Panc1 (cell line): ENCODE results near the gene PSG1. TPM values are rescaled to one million over a fixed set of nuclear protein-coding genes. Genes with fewer than 3 reads are reported as not detected.

Source experiments
- ATAC-seq: fragments of 200-7000 bp; cut with Tn5 transposase; 2 replicates; pipeline ENCODE4 v1.9.1; 2020; ENCODE audit warnings: mild to moderate bottlenecking, moderate library complexity
- BruUV-seq: library from RNA; stranded (reverse); fragments of 400-500 nt; replicated peaks from 2 replicates; lab custom pipeline; 2021; lab: Mats Ljungman, UMichigan
- CTCF ChIA-PET: fragments of 300-600 bp; sonication (Branson Sonifier 250); formaldehyde crosslinking; loops from one replicate; lab custom pipeline; 2022; ENCODE audit warnings: antibody characterized with exemption; lab: Charles Lee
- POLR2A ChIA-PET: fragments of 300-600 bp; sonication (Branson Sonifier 250); formaldehyde crosslinking; loops from one replicate; lab custom pipeline; 2022; ENCODE audit warnings: antibody characterized with exemption; lab: Charles Lee
- DNase-seq: peaks from one replicate; pipeline ENCODE4 v3.0.0-alpha.2; 2010; ENCODE audit warnings: low read depth, low spot score
- H3K27ac ChIP-seq: 2 replicates; pipeline ENCODE4 v1.5.1; 2011; ENCODE audit warnings: mild to moderate bottlenecking, low read length, inconsistent platforms
- H3K27me3 ChIP-seq: fragments of 200-500 bp; sonication (Bioruptor generic); 2 replicates; pipeline ENCODE4 v1.6.0; 2014; ENCODE audit warnings: low read length, inconsistent platforms; ENCODE audit not compliant: control insufficient read depth, insufficient read depth
- H3K36me3 ChIP-seq: fragments of 200-500 bp; sonication (Bioruptor generic); 2 replicates; pipeline ENCODE4 v1.5.1; 2014; ENCODE audit warnings: inconsistent platforms, mild to moderate bottlenecking, low read length, moderate library complexity; ENCODE audit not compliant: control insufficient read depth, insufficient read depth
- H3K4me1 ChIP-seq: 2 replicates; pipeline ENCODE4 v1.5.1; 2011; ENCODE audit warnings: inconsistent platforms, mild to moderate bottlenecking, low read length, moderate library complexity; ENCODE audit not compliant: control insufficient read depth, insufficient read depth
- H3K4me3 ChIP-seq, 2 experiments: 2 replicates each; pipeline ENCODE4 v1.5.1; 2011 to 2012; ENCODE audit warnings: low read depth in 2 of 2, low read length in 2 of 2, mild to moderate bottlenecking in 2 of 2, inconsistent platforms in 1 of 2, moderate library complexity in 1 of 2
- H3K9me3 ChIP-seq: fragments of 200-500 bp; sonication (Bioruptor generic); 2 replicates; pipeline ENCODE4 v1.5.1; 2014; ENCODE audit warnings: low read depth, mild to moderate bottlenecking, inconsistent platforms, low read length, moderate library complexity; ENCODE audit not compliant: control insufficient read depth, insufficient read depth
- POLR2AphosphoS5 ChIP-seq: IDR thresholded peaks from 2 replicates; pipeline ENCODE4 v1.6.1; 2012; ENCODE audit warnings: mild to moderate bottlenecking, low read depth, low read length, moderate library complexity
- SIN3A ChIP-seq: IDR thresholded peaks from 2 replicates; pipeline ENCODE4 v1.6.1; 2012; ENCODE audit warnings: low read depth, mild to moderate bottlenecking, low read length, moderate library complexity, borderline replicate concordance; ENCODE audit not compliant: insufficient read depth
- TCF7L2 ChIP-seq: IDR thresholded peaks from 2 replicates; pipeline ENCODE4 v1.6.1; 2011; ENCODE audit warnings: mild to moderate bottlenecking, low read depth, low read length, inconsistent platforms
- in situ Hi-C: cut with HindIII; loops from 2 replicates; pipeline ENCODE4 v1.10.0; 2016; ENCODE audit warnings: low sequenced_read_pairs, low pct_unique_long_range_greater_than_20kb
- intact Hi-C: fragments of 100-400 bp; cut with micrococcal nuclease; formaldehyde crosslinking; loops from one replicate; pipeline ENCODE4 v1.10.0; 2022; ENCODE audit not compliant: unreplicated experiment
- total RNA-seq: library from RNA; stranded (reverse); gene quantifications from one replicate; pipeline ENCODE4 v1.2.1, GENCODE V29; 2021; ENCODE audit not compliant: unreplicated experiment
- TF ChIP-seq, protein P1 (sequence below): fragments of 450-650 bp; IDR thresholded peaks from 2 replicates; pipeline ENCODE4 v1.5.1; 2017; ENCODE audit warnings: mild to moderate bottlenecking
- TF ChIP-seq, protein P2 (sequence below), 2 experiments: IDR thresholded peaks; 2 replicates each; pipeline ENCODE4 v1.6.1; 2011 to 2012; ENCODE audit warnings: low read depth in 2 of 2, control low read depth in 1 of 2, low read length in 1 of 2, mild to moderate bottlenecking in 1 of 2, moderate library complexity in 1 of 2; ENCODE audit not compliant: insufficient read depth in 1 of 2

PSG1 gene
- total RNA-seq, 1 experiment from 2014 or later = not detected

DNA sequence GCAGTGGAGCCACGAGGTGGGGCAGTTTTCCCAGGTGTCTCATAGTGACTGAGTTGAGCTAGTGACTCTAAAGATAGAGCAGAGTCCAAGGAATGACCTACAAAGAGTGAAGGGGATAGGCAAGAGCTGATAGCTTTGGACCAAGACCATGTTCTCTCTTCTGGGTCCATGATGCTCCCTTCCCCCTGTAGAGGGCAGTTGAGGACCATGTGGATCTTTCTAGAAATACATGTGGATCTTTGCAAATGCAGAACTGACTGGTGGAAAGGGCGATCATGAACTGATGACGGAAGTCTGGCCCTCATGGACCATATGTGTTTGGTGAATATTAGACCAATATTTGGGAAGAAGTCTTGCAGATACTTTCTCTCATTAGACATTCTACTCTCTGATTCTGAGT, 6.9 kb downstream of the PSG1 start:
- no peak for DNase-seq
- intact Hi-C loops = no loop called here
- in situ Hi-C loops = no loop called here
- ATAC-seq = no peak
- BruUV-seq = no TSS peak
- Histone ChIP-seq H3K36me3 (no peaks in the 10 kb centered on the region), H3K27ac (no peak overlapping the region), H3K27me3 (no peaks in the 10 kb centered on the region), H3K4me1 (no peaks in the 10 kb centered on the region), H3K4me3 (no peak overlapping the region), H3K9me3 (no peaks in the 10 kb centered on the region)
- POLR2A ChIA-PET = no interaction called here
- CTCF ChIA-PET = no interaction called here
- TF ChIP-seq SIN3A = no peak
- no peak for TF ChIP-seq POLR2AphosphoS5
- TF ChIP-seq, protein P1, sequence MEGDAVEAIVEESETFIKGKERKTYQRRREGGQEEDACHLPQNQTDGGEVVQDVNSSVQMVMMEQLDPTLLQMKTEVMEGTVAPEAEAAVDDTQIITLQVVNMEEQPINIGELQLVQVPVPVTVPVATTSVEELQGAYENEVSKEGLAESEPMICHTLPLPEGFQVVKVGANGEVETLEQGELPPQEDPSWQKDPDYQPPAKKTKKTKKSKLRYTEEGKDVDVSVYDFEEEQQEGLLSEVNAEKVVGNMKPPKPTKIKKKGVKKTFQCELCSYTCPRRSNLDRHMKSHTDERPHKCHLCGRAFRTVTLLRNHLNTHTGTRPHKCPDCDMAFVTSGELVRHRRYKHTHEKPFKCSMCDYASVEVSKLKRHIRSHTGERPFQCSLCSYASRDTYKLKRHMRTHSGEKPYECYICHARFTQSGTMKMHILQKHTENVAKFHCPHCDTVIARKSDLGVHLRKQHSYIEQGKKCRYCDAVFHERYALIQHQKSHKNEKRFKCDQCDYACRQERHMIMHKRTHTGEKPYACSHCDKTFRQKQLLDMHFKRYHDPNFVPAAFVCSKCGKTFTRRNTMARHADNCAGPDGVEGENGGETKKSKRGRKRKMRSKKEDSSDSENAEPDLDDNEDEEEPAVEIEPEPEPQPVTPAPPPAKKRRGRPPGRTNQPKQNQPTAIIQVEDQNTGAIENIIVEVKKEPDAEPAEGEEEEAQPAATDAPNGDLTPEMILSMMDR = no peak
- no peak for TF ChIP-seq TCF7L2
- TF ChIP-seq, protein P2, sequence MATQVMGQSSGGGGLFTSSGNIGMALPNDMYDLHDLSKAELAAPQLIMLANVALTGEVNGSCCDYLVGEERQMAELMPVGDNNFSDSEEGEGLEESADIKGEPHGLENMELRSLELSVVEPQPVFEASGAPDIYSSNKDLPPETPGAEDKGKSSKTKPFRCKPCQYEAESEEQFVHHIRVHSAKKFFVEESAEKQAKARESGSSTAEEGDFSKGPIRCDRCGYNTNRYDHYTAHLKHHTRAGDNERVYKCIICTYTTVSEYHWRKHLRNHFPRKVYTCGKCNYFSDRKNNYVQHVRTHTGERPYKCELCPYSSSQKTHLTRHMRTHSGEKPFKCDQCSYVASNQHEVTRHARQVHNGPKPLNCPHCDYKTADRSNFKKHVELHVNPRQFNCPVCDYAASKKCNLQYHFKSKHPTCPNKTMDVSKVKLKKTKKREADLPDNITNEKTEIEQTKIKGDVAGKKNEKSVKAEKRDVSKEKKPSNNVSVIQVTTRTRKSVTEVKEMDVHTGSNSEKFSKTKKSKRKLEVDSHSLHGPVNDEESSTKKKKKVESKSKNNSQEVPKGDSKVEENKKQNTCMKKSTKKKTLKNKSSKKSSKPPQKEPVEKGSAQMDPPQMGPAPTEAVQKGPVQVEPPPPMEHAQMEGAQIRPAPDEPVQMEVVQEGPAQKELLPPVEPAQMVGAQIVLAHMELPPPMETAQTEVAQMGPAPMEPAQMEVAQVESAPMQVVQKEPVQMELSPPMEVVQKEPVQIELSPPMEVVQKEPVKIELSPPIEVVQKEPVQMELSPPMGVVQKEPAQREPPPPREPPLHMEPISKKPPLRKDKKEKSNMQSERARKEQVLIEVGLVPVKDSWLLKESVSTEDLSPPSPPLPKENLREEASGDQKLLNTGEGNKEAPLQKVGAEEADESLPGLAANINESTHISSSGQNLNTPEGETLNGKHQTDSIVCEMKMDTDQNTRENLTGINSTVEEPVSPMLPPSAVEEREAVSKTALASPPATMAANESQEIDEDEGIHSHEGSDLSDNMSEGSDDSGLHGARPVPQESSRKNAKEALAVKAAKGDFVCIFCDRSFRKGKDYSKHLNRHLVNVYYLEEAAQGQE (IDR thresholded peaks at IDR 0.05; ENCODE audit: insufficient read depth in 1 of 2, low read depth in 2 of 2, low read length in 1 of 2) = no peak

DNA sequence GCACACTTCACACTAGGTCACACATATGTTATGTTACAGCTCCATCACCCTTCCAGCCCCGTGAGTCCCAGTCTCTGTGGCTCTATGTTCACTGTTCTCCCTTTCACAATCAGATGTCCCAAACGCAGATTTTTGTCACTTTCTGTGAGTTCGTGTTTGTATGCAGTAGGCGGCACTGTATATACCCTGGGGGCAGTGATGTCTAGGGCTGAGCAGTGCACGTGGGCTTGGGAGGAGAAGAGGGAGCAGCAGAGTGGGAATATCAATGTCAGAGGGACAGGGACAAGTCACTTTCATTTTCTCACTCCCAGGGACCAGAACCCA, 22.0 kb downstream of the PSG1 start:
- POLR2A ChIA-PET = no interaction called here
- ATAC-seq (no peak), DNase-seq (no peak)
- CTCF ChIA-PET = no interaction called here
- Histone ChIP-seq H3K27ac (no peak overlapping the region), H3K4me3 (no peak overlapping the region), H3K27me3 (no peaks in the 10 kb centered on the region), H3K4me1 (no peaks in the 10 kb centered on the region), H3K9me3 (no peaks in the 10 kb centered on the region), H3K36me3 (no peaks in the 10 kb centered on the region)
- in situ Hi-C loops (no loop called here), intact Hi-C loops (loop anchor here (10.0 kb wide), 1 partner anchor 63 kb away; no protein-coding TSS in a partner anchor)
- no TSS peak for BruUV-seq
- no peak for TF ChIP-seq POLR2AphosphoS5
- TF ChIP-seq, protein P1 = peak; percentile 44; the same call in 1 of the 2 replicates
